ENCODE data around the gene AGPAT3. TPM values are rescaled to one million over a fixed set of nuclear protein-coding genes. Genes with fewer than 3 reads are reported as not detected.

AGPAT3 gene
- total and polyA plus RNA-seq, 2 experiments from 2014 or later, result 41.0 to 51.2 TPM

DNA sequence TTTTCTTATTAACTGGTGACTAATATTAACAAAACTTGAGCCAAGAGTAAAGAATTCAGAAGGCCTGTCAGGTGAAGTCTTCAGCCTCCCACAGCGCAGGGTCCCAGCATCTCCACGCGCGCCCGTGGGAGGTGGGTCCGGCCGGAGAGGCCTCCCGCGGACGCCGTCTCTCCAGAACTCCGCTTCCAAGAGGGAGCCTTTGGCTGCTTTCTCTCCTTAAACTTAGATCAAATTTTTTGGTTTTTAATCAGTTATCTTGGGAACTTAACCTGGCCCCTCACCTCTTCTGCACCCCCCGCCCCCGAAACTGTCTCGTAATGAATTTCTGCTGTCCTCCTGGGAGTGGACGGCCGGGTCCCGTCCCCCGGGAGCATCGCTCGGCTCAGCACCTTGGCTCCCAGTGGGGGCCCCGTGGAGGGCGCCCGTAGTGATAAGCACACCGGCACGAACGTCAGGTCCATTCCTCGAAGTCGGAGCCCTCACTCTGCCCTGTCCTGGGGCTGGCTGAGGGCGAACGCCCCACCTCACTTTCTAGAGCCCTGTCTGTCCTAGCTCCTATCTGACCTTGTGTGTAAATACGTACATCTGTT lies 117.6 kb downstream of the AGPAT3 start:
- Histone ChIP-seq H3K9me3 (ENCODE audit: low read depth) (no peaks in the 10 kb centered on the region), H3K79me2 (no peaks in the 10 kb centered on the region), H4K20me1 (ENCODE audit: insufficient read depth, poor library complexity, severe bottlenecking) (no peaks in the 10 kb centered on the region), H3K4me2 (no peak overlapping the region), H3K27me3 (no peaks in the 10 kb centered on the region), H3K9me2 (replicated peaks; ENCODE audit: insufficient read depth) (no peaks in the 10 kb centered on the region), H3K4me1 (ENCODE audit: insufficient read depth) (no peaks in the 10 kb centered on the region), H2AFZ (no peak overlapping the region), H3K36me3 (replicated peaks; ENCODE audit: insufficient read depth, low read depth) (no peaks in the 10 kb centered on the region), H3K27ac (no peak overlapping the region), H3K4me3 (no peak overlapping the region)
- WGBS (ENCODE audit: low lambda C conversion rate, missing lambda C conversion rate), result 93% methylated on average over 31 of the region's 32 CpGs
- TF ChIP-seq, protein P1, sequence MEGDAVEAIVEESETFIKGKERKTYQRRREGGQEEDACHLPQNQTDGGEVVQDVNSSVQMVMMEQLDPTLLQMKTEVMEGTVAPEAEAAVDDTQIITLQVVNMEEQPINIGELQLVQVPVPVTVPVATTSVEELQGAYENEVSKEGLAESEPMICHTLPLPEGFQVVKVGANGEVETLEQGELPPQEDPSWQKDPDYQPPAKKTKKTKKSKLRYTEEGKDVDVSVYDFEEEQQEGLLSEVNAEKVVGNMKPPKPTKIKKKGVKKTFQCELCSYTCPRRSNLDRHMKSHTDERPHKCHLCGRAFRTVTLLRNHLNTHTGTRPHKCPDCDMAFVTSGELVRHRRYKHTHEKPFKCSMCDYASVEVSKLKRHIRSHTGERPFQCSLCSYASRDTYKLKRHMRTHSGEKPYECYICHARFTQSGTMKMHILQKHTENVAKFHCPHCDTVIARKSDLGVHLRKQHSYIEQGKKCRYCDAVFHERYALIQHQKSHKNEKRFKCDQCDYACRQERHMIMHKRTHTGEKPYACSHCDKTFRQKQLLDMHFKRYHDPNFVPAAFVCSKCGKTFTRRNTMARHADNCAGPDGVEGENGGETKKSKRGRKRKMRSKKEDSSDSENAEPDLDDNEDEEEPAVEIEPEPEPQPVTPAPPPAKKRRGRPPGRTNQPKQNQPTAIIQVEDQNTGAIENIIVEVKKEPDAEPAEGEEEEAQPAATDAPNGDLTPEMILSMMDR (IDR thresholded peaks at IDR 0.05; ENCODE audit: poor library complexity), result no peak
- TF ChIP-seq EZH2phosphoT487 (IDR thresholded peaks at IDR 0.05; ENCODE audit: low read depth, severe bottlenecking, unreplicated experiment), result no peak
- no peak for TF ChIP-seq EZH2 (IDR thresholded peaks at IDR 0.05; ENCODE audit: borderline replicate concordance)
- DNase-seq (ENCODE audit: low spot score), result no peak

DNA sequence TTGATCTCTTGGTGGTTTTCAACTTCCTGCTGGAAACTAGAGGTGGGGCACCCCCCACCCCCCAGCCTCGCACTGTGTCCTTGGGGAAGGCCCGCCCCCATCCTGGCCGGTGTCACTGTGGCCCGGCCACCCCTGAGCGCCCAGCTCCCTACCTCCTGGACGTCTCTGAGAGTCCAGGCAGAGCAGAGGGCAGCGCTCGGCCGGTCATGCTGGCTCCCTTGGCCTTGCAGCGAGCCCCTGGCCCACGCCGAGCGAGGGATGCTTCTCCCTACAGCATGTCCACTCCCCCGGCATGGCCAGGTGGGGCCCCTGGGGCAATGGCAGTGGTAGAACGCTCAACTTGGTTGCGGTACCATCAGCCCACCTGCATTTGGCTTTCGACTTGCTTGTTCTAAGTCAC lies 118.4 kb downstream of the AGPAT3 start:
- Histone ChIP-seq H3K9me2 (replicated peaks; ENCODE audit: insufficient read depth) (no peaks in the 10 kb centered on the region), H3K4me3 (no peak overlapping the region), H3K4me2 (no peak overlapping the region), H3K36me3 (replicated peaks; ENCODE audit: insufficient read depth, low read depth) (no peaks in the 10 kb centered on the region), H3K4me1 (ENCODE audit: insufficient read depth) (no peaks in the 10 kb centered on the region), H3K27me3 (no peaks in the 10 kb centered on the region), H3K79me2 (no peaks in the 10 kb centered on the region), H3K9me3 (ENCODE audit: low read depth) (no peaks in the 10 kb centered on the region), H3K27ac (no peak overlapping the region), H2AFZ (no peak overlapping the region), H4K20me1 (ENCODE audit: insufficient read depth, poor library complexity, severe bottlenecking) (no peaks in the 10 kb centered on the region)
- no peak for DNase-seq (ENCODE audit: low spot score)
- WGBS (ENCODE audit: low lambda C conversion rate, missing lambda C conversion rate), result 92% methylated on average over 17 of the region's 17 CpGs
- TF ChIP-seq, protein P1 (IDR thresholded peaks at IDR 0.05; ENCODE audit: poor library complexity), result no peak
- TF ChIP-seq EZH2phosphoT487 (IDR thresholded peaks at IDR 0.05; ENCODE audit: low read depth, severe bottlenecking, unreplicated experiment), result no peak
- no peak for TF ChIP-seq EZH2 (IDR thresholded peaks at IDR 0.05; ENCODE audit: borderline replicate concordance)

DNA sequence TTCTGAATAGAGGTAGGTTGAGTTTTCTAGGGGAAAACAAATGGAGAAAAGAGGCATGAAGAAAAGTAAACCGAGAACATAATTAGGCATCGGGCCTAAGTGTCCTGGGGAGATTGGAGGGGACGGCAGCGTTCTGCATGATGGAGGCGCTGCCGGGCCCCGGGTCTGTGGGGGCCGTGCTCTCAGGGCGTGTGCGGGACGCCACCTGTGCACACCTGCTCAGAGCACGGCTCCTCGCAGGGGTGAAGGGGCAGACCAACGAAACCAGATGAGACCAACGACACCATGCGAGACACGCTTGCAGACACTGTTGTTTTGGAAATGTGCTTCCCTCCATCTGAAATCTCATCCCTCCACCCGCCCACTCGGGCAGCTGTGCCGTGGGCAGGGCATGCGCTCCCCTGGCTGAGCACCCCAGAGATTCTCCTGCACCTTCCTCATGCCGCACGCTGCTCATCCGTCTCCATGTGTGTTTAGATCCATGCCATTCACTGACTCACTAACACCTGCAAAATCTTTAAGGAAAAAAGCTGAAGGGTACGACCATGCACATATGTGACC lies 118.9 kb downstream of the AGPAT3 start:
- H3K36me3 ChIP-seq (replicated peaks; ENCODE audit: insufficient read depth, low read depth), result no peaks in the 10 kb centered on the region

More for the DNA sequence above, 118.9 kb downstream of the AGPAT3 start:
- Histone ChIP-seq H3K27me3 (no peaks in the 10 kb centered on the region), H3K4me1 (ENCODE audit: insufficient read depth) (no peaks in the 10 kb centered on the region), H3K79me2 (no peaks in the 10 kb centered on the region), H3K4me2 (no peak overlapping the region), H4K20me1 (ENCODE audit: insufficient read depth, poor library complexity, severe bottlenecking) (no peaks in the 10 kb centered on the region), H3K4me3 (no peak overlapping the region), H3K27ac (no peak overlapping the region), H3K9me3 (ENCODE audit: low read depth) (no peaks in the 10 kb centered on the region), H2AFZ (no peak overlapping the region), H3K9me2 (replicated peaks; ENCODE audit: insufficient read depth) (no peaks in the 10 kb centered on the region)
- 95% methylated on average over 25 of the region's 25 CpGs for WGBS (ENCODE audit: low lambda C conversion rate, missing lambda C conversion rate)
- TF ChIP-seq EZH2 (IDR thresholded peaks at IDR 0.05; ENCODE audit: borderline replicate concordance) (no peak), EZH2phosphoT487 (IDR thresholded peaks at IDR 0.05; ENCODE audit: low read depth, severe bottlenecking, unreplicated experiment) (no peak)
- TF ChIP-seq, protein P1 (IDR thresholded peaks at IDR 0.05; ENCODE audit: poor library complexity), result no peak
- no peak for DNase-seq (ENCODE audit: low spot score)

Data from hepatocyte (in vitro differentiated cells).